PC-3 (cell line): ENCODE measurements around the gene LRRC63. TPM values are rescaled to one million over a fixed set of nuclear protein-coding genes. Genes with fewer than 3 reads are reported as not detected.
"Not testable (repeated sequence)": the region's sequence is repeated elsewhere in the genome, so short reads cannot be mapped to it uniquely, and the experiment has no call there.

Source experiments
- ATAC-seq: fragments of 200-7000 bp; cut with Tn5 transposase; 2 replicates; pipeline ENCODE4 v1.9.1; 2020; ENCODE audit warnings: mild to moderate bottlenecking, moderate library complexity
- Bru-seq: library from RNA; stranded (reverse); fragments of 400-500 nt; gene quantifications from one replicate; lab custom pipeline; 2021; lab: Mats Ljungman, UMichigan
- BruChase-seq, 2 experiments: library from RNA; stranded (reverse); fragments of 400-500 nt; gene quantifications; one replicate each; lab custom pipeline; 2021; lab: Mats Ljungman, UMichigan
- BruUV-seq: library from RNA; stranded (reverse); fragments of 400-500 nt; replicated peaks from 2 replicates; lab custom pipeline; 2021; lab: Mats Ljungman, UMichigan
- CTCF ChIA-PET: fragments of 300-600 bp; sonication (Branson Sonifier 250); formaldehyde crosslinking; loops from one replicate; lab custom pipeline; 2022; ENCODE audit warnings: antibody characterized with exemption; lab: Charles Lee
- POLR2A ChIA-PET: fragments of 300-600 bp; sonication (Branson Sonifier 250); formaldehyde crosslinking; loops from one replicate; lab custom pipeline; 2022; ENCODE audit warnings: antibody characterized with exemption; ENCODE audit not compliant: unreplicated experiment; lab: Charles Lee
- DNase-seq: peaks from one replicate; pipeline ENCODE4 v3.0.0-alpha.2; 2015
- H2AFZ ChIP-seq: fragments of 300-600 bp; sonication (generic); 2 replicates; pipeline ENCODE4 v1.6.0; 2016; ENCODE audit warnings: antibody characterized with exemption, low read length
- H3F3A ChIP-seq: fragments of 300-600 bp; sonication (generic); one replicate; pipeline ENCODE4 v1.6.0; 2017; ENCODE audit warnings: antibody characterized with exemption, low read length, control low read depth, mild to moderate bottlenecking; ENCODE audit not compliant: unreplicated experiment
- H3K27ac ChIP-seq: fragments of 300-600 bp; sonication (generic); 2 replicates; pipeline ENCODE4 v1.5.1; 2016; ENCODE audit warnings: mild to moderate bottlenecking, low read length
- H3K27me3 ChIP-seq: fragments of 300-600 bp; sonication (generic); 2 replicates; pipeline ENCODE4 v1.6.1; 2016; ENCODE audit warnings: low read length, mixed read lengths
- H3K36me3 ChIP-seq: fragments of 300-600 bp; sonication (generic); 2 replicates; pipeline ENCODE4 v1.6.1; 2016; ENCODE audit warnings: low read depth, mixed run types, low read length, mixed read lengths
- H3K4me1 ChIP-seq: fragments of 300-600 bp; sonication (generic); 2 replicates; pipeline ENCODE4 v1.5.1; 2016; ENCODE audit warnings: low read length; ENCODE audit not compliant: insufficient read depth
- H3K4me2 ChIP-seq: fragments of 300-600 bp; sonication (generic); 2 replicates; pipeline ENCODE4 v1.6.0; 2016; ENCODE audit warnings: low read length
- H3K4me3 ChIP-seq: fragments of 300-600 bp; sonication (generic); 2 replicates; pipeline ENCODE4 v1.5.1; 2016; ENCODE audit warnings: mild to moderate bottlenecking, low read length, mixed read lengths
- H3K79me2 ChIP-seq: fragments of 300-600 bp; sonication (generic); 2 replicates; pipeline ENCODE4 v1.6.1; 2017; ENCODE audit warnings: low read length, mixed read lengths
- H3K9ac ChIP-seq: fragments of 300-600 bp; sonication (generic); 2 replicates; pipeline ENCODE4 v1.6.0; 2016; ENCODE audit warnings: mild to moderate bottlenecking, low read length
- H3K9me2 ChIP-seq: fragments of 300-600 bp; sonication (generic); replicated peaks from 2 replicates; pipeline ENCODE4 v1.6.1; 2016; ENCODE audit warnings: mixed run types, low read length, mixed read lengths
- H3K9me3 ChIP-seq: fragments of 300-600 bp; sonication (generic); 2 replicates; pipeline ENCODE4 v1.6.1; 2016; ENCODE audit warnings: low read length, mixed read lengths
- H4K20me1 ChIP-seq: fragments of 300-600 bp; sonication (generic); 2 replicates; pipeline ENCODE4 v1.6.1; 2016; ENCODE audit warnings: low read length, mixed read lengths
- CTCF ChIP-seq: fragments of 300-600 bp; sonication (generic); conservative IDR thresholded peaks from 2 replicates; pipeline ENCODE4 v1.5.1; 2017; ENCODE audit warnings: antibody characterized with exemption, low read depth, mild to moderate bottlenecking, low read length
- EZH2 ChIP-seq: fragments of 300-600 bp; sonication (generic); IDR thresholded peaks from one replicate; pipeline ENCODE4 v1.6.1; 2017; ENCODE audit warnings: antibody characterized with exemption, mild to moderate bottlenecking, low read length; ENCODE audit not compliant: unreplicated experiment
- EZH2phosphoT487 ChIP-seq: fragments of 300-600 bp; sonication (generic); IDR thresholded peaks from 2 replicates; pipeline ENCODE4 v1.6.1; 2018; ENCODE audit warnings: mild to moderate bottlenecking, antibody characterized with exemption, low read length, borderline replicate concordance
- intact Hi-C: fragments of 100-400 bp; cut with micrococcal nuclease; formaldehyde crosslinking; loops from 2 replicates; pipeline ENCODE4 v1.9.0; 2023
- long read RNA-seq: library from polyadenylated mRNA; unstranded; transcript quantifications from one replicate; pipeline ENCODE4 v2.0.0, GENCODE V29; 2021; ENCODE audit not compliant: unreplicated experiment
- total RNA-seq: library from RNA; depleted of rRNA; stranded (reverse); fragments of >200 nt; gene quantifications from 2 replicates; pipeline ENCODE4 v1.2.3, GENCODE V29; 2014; rRNA removed

Gene LRRC63
- total RNA-seq, result 0.26 and 0.35 TPM in 2 replicates
- percentile 26 among the genes with signal in this experiment for Bru-seq, nascent RNA
- percentile 23 among the genes with signal in this experiment for BruChase-seq, experiment 1, labeled RNA remaining after a 6-hour chase
- percentile 26 among the genes with signal in this experiment for BruChase-seq, experiment 2, labeled RNA remaining after a 2-hour chase
- long read RNA-seq, result 0 reads

DNA sequence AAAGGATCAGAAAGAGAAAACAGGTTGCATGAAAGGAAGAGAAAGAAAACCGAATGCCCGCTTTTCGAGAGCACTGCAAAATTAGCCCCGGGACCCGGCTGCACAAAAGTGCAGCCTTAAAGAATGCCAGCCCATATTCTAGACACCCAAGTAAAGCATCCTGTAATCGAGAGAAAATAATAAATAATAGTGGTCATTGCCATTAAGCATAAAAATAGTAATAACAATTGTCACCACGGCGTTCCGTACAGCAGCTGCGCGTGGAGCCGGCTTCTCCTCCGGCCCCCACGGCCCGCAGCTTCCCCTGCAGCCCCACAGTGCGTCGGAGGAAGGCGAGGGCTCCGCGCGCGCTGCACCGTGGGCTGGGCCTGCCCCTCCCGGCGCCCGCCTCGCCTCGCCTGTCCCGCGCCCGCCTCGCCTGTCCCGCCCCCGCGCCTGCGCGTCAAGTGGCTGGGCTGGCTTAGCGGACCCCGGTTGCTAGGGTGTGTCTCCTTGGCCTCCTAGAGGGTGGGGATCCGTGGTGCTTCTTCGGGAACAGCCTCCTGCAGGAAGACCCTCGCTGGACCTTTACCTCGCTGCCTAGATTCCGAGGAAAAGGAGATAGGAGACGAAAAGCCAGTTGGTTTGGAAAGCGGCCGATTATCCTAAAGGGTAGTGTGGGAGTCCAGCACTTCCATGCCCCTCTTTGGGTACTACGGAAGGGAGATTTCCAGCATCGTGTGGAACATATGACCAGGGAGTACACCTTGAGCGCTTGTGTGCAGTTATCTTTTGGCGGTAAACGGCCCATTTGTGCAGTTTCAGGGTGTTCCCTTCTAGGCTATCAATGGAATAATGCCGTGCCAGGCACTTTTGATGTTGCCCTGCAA is at the start of gene LRRC63:
LRRC63 (plus strand) TSS at position 446 of the 869 bp plus-strand sequence. CDS start 1,107 bp downstream, outside the sequence.
- TF ChIP-seq EZH2 (no peak), CTCF (no peak), EZH2phosphoT487 (no peak)
- H3F3A ChIP-seq, result no peaks in the 10 kb centered on the region
- 0 out of 2 replicates have a peak within 1 kb of the TSS, but pooled peaks have one; percentile 8 for H3K27ac ChIP-seq
- no TSS peak for BruUV-seq
- CTCF ChIA-PET, result no interaction called here
- peak within 1 kb of the TSS; percentile 100 for H3K4me2 ChIP-seq
- H4K20me1 ChIP-seq, result no peaks in the 10 kb centered on the region
- peak within 1 kb of the TSS; percentile 89 for H3K4me3 ChIP-seq
- DNase-seq, result peak; percentile 61
- H3K9ac ChIP-seq, result peak within 1 kb of the TSS; percentile 65
- H3K79me2 ChIP-seq, result peaks cover 7% of the 10 kb centered on the region; the same call in 1 of the 2 replicates
- H3K4me1 ChIP-seq, result peaks cover 24% of the 10 kb centered on the region
- H3K27me3 ChIP-seq, result no peaks in the 10 kb centered on the region
- ATAC-seq, result peak; percentile 92
- no peaks in the 10 kb centered on the region for H3K36me3 ChIP-seq
- no peaks in the 10 kb centered on the region for H3K9me3 ChIP-seq
- POLR2A ChIA-PET, result no interaction called here
- peak within 1 kb of the TSS; percentile 97 for H2AFZ ChIP-seq
- intact Hi-C loops, result loop anchor here (5.0 kb wide), 1 partner anchor 76 kb away; no protein-coding TSS in a partner anchor
- no peaks in the 10 kb centered on the region for H3K9me2 ChIP-seq

GRCh38 chr13:46162741-46163140 is 49.0 kb upstream of the LRRC63 start:
- H2AFZ ChIP-seq, H3K4me1 ChIP-seq, H3K9me2 ChIP-seq, H3K9ac ChIP-seq, H3K27me3 ChIP-seq, BruUV-seq, POLR2A ChIA-PET, H3K4me2 ChIP-seq, H3K9me3 ChIP-seq, ATAC-seq, DNase-seq, H3K27ac ChIP-seq, H3F3A ChIP-seq, CTCF ChIA-PET, H4K20me1 ChIP-seq, H3K4me3 ChIP-seq: not testable (repeated sequence)
- Histone ChIP-seq H3K79me2 (peaks cover 59% of the 10 kb centered on the region), H3K36me3 (peaks cover 15% of the 10 kb centered on the region)
- intact Hi-C loops, result loop anchor here (5.0 kb wide), 1 partner anchor 155 kb away; no protein-coding TSS in a partner anchor

GRCh38 chr13:46164661-46165060 is 47.1 kb upstream of the LRRC63 start:
- CTCF ChIA-PET, result no interaction called here
- BruUV-seq, result no TSS peak
- no peaks in the 10 kb centered on the region for H3K36me3 ChIP-seq
- POLR2A ChIA-PET, result no interaction called here
- H3K4me1 ChIP-seq, result peaks cover 9% of the 10 kb centered on the region; the same call in 1 of the 2 replicates
- intact Hi-C loops, result loop anchor here (5.0 kb wide), 1 partner anchor 153 kb away; no protein-coding TSS in a partner anchor
- TF ChIP-seq CTCF (no peak), EZH2 (no peak), EZH2phosphoT487 (no peak)
- no peaks in the 10 kb centered on the region for H3K9me2 ChIP-seq
- H3K4me2 ChIP-seq, result no peak overlapping the region
- H3K79me2 ChIP-seq, result peaks cover 77% of the 10 kb centered on the region
- H3K27me3 ChIP-seq, result no peaks in the 10 kb centered on the region
- H3K27ac ChIP-seq, result no peak overlapping the region
- H3F3A ChIP-seq, result no peaks in the 10 kb centered on the region
- no peak for DNase-seq
- H4K20me1 ChIP-seq, result peaks cover 6% of the 10 kb centered on the region; the same call in 1 of the 2 replicates
- H3K9ac ChIP-seq, result no peak overlapping the region
- H3K4me3 ChIP-seq, result no peak overlapping the region
- no peak for ATAC-seq
- no peak overlapping the region for H2AFZ ChIP-seq
- H3K9me3 ChIP-seq, result no peaks in the 10 kb centered on the region
